Fibroblast of lung (primary cell): ENCODE measurements around the gene FCER2. TPM values are rescaled to one million over a fixed set of nuclear protein-coding genes. Genes with fewer than 3 reads are reported as not detected.

Experiments used
- DNase-seq, 2 donors: peaks; one replicate each; pipeline versions ENCODE4 v3.0.0 to v3.0.0-alpha.2; 2010; ENCODE audit warnings: low read depth in 2 of 2
- H2AFZ ChIP-seq: 2 replicates; pipeline ENCODE4 v1.5.1; 2012; ENCODE audit warnings: low read length, control low read depth, inconsistent platforms
- H3K27ac ChIP-seq: 2 replicates; pipeline ENCODE4 v1.5.1; 2011; ENCODE audit warnings: low read length, control low read depth; ENCODE audit not compliant: insufficient read depth
- H3K27me3 ChIP-seq: 2 replicates; pipeline ENCODE4 v1.5.1; 2011; ENCODE audit warnings: mild to moderate bottlenecking, low read length; ENCODE audit not compliant: control insufficient read depth, insufficient read depth
- H3K36me3 ChIP-seq: 2 replicates; pipeline ENCODE4 v1.5.1; 2011; ENCODE audit warnings: low read length; ENCODE audit not compliant: control insufficient read depth, insufficient read depth
- H3K4me1 ChIP-seq: 2 replicates; pipeline ENCODE4 v1.5.1; 2011; ENCODE audit warnings: low read length; ENCODE audit not compliant: control insufficient read depth, insufficient read depth; ENCODE audit errors: extremely low read depth
- H3K4me2 ChIP-seq: 2 replicates; pipeline ENCODE4 v1.5.1; 2011; ENCODE audit warnings: low read length, control low read depth; ENCODE audit not compliant: insufficient read depth; ENCODE audit errors: extremely low read depth
- H3K4me3 ChIP-seq, 4 experiments: fragments of 200-600 bp in 1 of 4; sonication (generic) in 1 of 4; replicated peaks in 1 of 4; 2 replicates each; pipeline ENCODE4 v1.5.1; 2011 to 2016; ENCODE audit warnings: low read length in 4 of 4, low read depth in 3 of 4, mild to moderate bottlenecking in 3 of 4, control low read depth in 2 of 4, inconsistent platforms in 1 of 4, mixed read lengths in 1 of 4; ENCODE audit not compliant: insufficient read depth in 1 of 4; ENCODE audit errors: control extremely low read depth in 1 of 4
- H3K79me2 ChIP-seq: 2 replicates; pipeline ENCODE4 v1.5.1; 2012; ENCODE audit warnings: mild to moderate bottlenecking, low read length, inconsistent platforms; ENCODE audit not compliant: control insufficient read depth, insufficient read depth
- H3K9ac ChIP-seq: 2 replicates; pipeline ENCODE4 v1.5.1; 2011; ENCODE audit warnings: mild to moderate bottlenecking, low read length, control low read depth; ENCODE audit not compliant: insufficient read depth
- H3K9me3 ChIP-seq: 2 replicates; pipeline ENCODE4 v1.5.1; 2012; ENCODE audit warnings: low read depth, low read length; ENCODE audit not compliant: control insufficient read depth, insufficient read depth
- H4K20me1 ChIP-seq: 2 replicates; pipeline ENCODE4 v1.5.1; 2011; ENCODE audit warnings: low read length; ENCODE audit not compliant: control insufficient read depth, insufficient read depth; ENCODE audit errors: extremely low read depth
- CTCF ChIP-seq, 2 donors: IDR thresholded peaks in 1 of 2; conservative IDR thresholded peaks in 1 of 2; 1 replicate in 1 of 2; 2 replicates in 1 of 2; pipeline ENCODE4 v1.5.1; 2011 to 2012; ENCODE audit warnings: low read length in 2 of 2, control low read depth in 1 of 2, inconsistent platforms in 1 of 2, low read depth in 1 of 2, mild to moderate bottlenecking in 1 of 2
- EZH2 ChIP-seq: IDR thresholded peaks from 2 replicates; pipeline ENCODE4 v1.5.1; 2012; ENCODE audit warnings: low read length, control low read depth, mild to moderate bottlenecking; ENCODE audit errors: missing control alignments
- polyA plus RNA-seq, 2 donors: library from polyadenylated mRNA; depleted of rRNA in 1 of 2; stranded (reverse) in 1 of 2; unstranded in 1 of 2; fragments of >200 nt; gene quantifications; 2 replicates each; pipeline ENCODE4 v1.2.1, GENCODE V29; 2011 to 2012; ENCODE audit warnings: missing spikeins in 1 of 2
- total RNA-seq: library from RNA; depleted of rRNA; stranded (reverse); fragments of >200 nt; gene quantifications from 2 replicates; pipeline ENCODE4 v1.2.1, GENCODE V29; 2014

FCER2 gene
- total and polyA plus RNA-seq, 2 donors (not counting 1 experiment from before 2014, with no cell fraction given): not detected

GRCh38 chr19:7699417-7700401 is 2.2 kb downstream of the FCER2 start:
- no peak overlapping the region for H3K4me2 ChIP-seq
- DNase-seq: peak in 1 of 2 donors; percentile 3
- no peak for TF ChIP-seq EZH2
- no peak for TF ChIP-seq CTCF (conservative IDR thresholded peaks at IDR 0.05 in 1 of 2, IDR thresholded peaks at IDR 0.05 in 1 of 2; ENCODE audit: low read depth in 1 of 2, low read length in 2 of 2)
- H4K20me1 ChIP-seq: no peaks in the 10 kb centered on the region
- no peak overlapping the region for H3K4me3 ChIP-seq
- no peaks in the 10 kb centered on the region for H3K79me2 ChIP-seq
- no peaks in the 10 kb centered on the region for H3K36me3 ChIP-seq
- no peaks in the 10 kb centered on the region for H3K9me3 ChIP-seq
- no peaks in the 10 kb centered on the region for H3K27me3 ChIP-seq
- no peaks in the 10 kb centered on the region for H3K4me1 ChIP-seq
- no peak overlapping the region for H2AFZ ChIP-seq
- H3K27ac ChIP-seq: no peak overlapping the region
- no peak overlapping the region for H3K9ac ChIP-seq

- no peak for TF ChIP-seq EZH2
- TF ChIP-seq CTCF (conservative IDR thresholded peaks at IDR 0.05 in 1 of 2, IDR thresholded peaks at IDR 0.05 in 1 of 2; ENCODE audit: low read depth in 1 of 2, low read length in 2 of 2): no peak
- H4K20me1 ChIP-seq: no peaks in the 10 kb centered on the region
- no peaks in the 10 kb centered on the region for H3K9me3 ChIP-seq
- no peak overlapping the region for H3K9ac ChIP-seq
- H3K4me2 ChIP-seq: no peak overlapping the region
- H3K27me3 ChIP-seq: no peaks in the 10 kb centered on the region
- no peak for DNase-seq
- no peak overlapping the region for H2AFZ ChIP-seq
- no peaks in the 10 kb centered on the region for H3K79me2 ChIP-seq
- H3K4me3 ChIP-seq: no peak overlapping the region
- no peaks in the 10 kb centered on the region for H3K4me1 ChIP-seq
- H3K27ac ChIP-seq: no peak overlapping the region
- H3K36me3 ChIP-seq: no peaks in the 10 kb centered on the region
Observed at GRCh38 chr19:7699003-7699402, 2.9 kb downstream of the FCER2 start.

DNA sequence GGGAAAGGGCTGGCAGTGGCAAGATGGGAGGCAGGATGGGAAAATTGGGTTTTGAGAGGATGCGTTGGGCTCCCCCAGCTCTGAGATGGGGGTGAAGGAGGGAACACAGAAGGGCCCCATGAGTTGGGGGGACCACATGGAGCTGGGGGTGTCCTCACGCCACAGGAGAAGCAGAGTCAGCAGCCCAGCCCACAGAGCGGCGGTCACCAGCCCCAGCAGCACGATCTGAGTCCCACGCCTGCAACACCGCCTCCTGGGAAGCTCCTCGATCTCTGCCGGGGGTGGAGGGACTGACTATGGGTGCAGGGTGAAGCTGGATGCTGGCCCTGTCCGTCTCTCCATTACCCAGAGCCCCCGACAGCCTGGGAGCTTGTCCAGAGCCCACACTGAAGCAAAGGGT is 3.3 kb downstream of the FCER2 start:
- no peaks in the 10 kb centered on the region for H3K36me3 ChIP-seq
- no peaks in the 10 kb centered on the region for H3K9me3 ChIP-seq
- no peaks in the 10 kb centered on the region for H3K27me3 ChIP-seq
- H3K9ac ChIP-seq: no peak overlapping the region
- TF ChIP-seq CTCF (conservative IDR thresholded peaks at IDR 0.05 in 1 of 2, IDR thresholded peaks at IDR 0.05 in 1 of 2; ENCODE audit: low read depth in 1 of 2, low read length in 2 of 2) (no peak), EZH2 (no peak)
- no peak overlapping the region for H2AFZ ChIP-seq
- H3K27ac ChIP-seq: no peak overlapping the region
- no peak for DNase-seq
- H3K4me3 ChIP-seq: no peak overlapping the region
- no peaks in the 10 kb centered on the region for H3K4me1 ChIP-seq
- H3K79me2 ChIP-seq: no peaks in the 10 kb centered on the region
- H3K4me2 ChIP-seq: no peak overlapping the region
- no peaks in the 10 kb centered on the region for H4K20me1 ChIP-seq
